A673 (cell line): Measurements from ENCODE around the gene SLC16A3. TPM values are rescaled to one million over a fixed set of nuclear protein-coding genes. Genes with fewer than 3 reads are reported as not detected.

ENCODE experiments used
- BruUV-seq: library from RNA; stranded (reverse); fragments of 400-500 nt; replicated peaks from 2 replicates; lab custom pipeline; 2021; lab: Mats Ljungman, UMichigan
- CTCF ChIA-PET: fragments of 300-600 bp; sonication (Branson Sonifier 250); formaldehyde crosslinking; loops from one replicate; lab custom pipeline; 2022; ENCODE audit warnings: antibody characterized with exemption; lab: Charles Lee
- POLR2A ChIA-PET: fragments of 300-600 bp; sonication (Branson Sonifier 250); formaldehyde crosslinking; loops from one replicate; lab custom pipeline; 2022; ENCODE audit warnings: antibody characterized with exemption; ENCODE audit not compliant: low non-redundant PET; lab: Charles Lee
- DNase-seq: peaks from one replicate; pipeline ENCODE4 v3.0.0-alpha.2; 2015; ENCODE audit warnings: low spot score
- H3K27ac ChIP-seq: fragments of 200-600 bp; sonication (generic); 2 replicates; pipeline ENCODE4 v1.5.1; 2016; ENCODE audit warnings: mixed run types, low read depth, mild to moderate bottlenecking, mixed read lengths, antibody characterized with exemption, low read length; ENCODE audit not compliant: poor library complexity, severe bottlenecking
- H3K27me3 ChIP-seq: fragments of 200-600 bp; sonication (generic); replicated peaks from 2 replicates; pipeline ENCODE4 v1.6.1; 2017; ENCODE audit warnings: mixed run types, low read depth, mild to moderate bottlenecking, mixed read lengths, antibody characterized with exemption, low read length; ENCODE audit not compliant: insufficient read depth, poor library complexity
- H3K36me3 ChIP-seq: fragments of 200-600 bp; sonication (generic); 2 replicates; pipeline ENCODE4 v1.6.1; 2016; ENCODE audit warnings: mixed run types, mild to moderate bottlenecking, mixed read lengths, antibody characterized with exemption, low read length; ENCODE audit not compliant: insufficient read depth, poor library complexity, severe bottlenecking
- H3K4me1 ChIP-seq: fragments of 200-600 bp; sonication (generic); 2 replicates; pipeline ENCODE4 v1.6.1; 2017; ENCODE audit warnings: mixed run types, mild to moderate bottlenecking, mixed read lengths, antibody characterized with exemption, low read length; ENCODE audit not compliant: insufficient read depth, poor library complexity, severe bottlenecking
- H3K4me3 ChIP-seq: fragments of 200-600 bp; sonication (generic); 2 replicates; pipeline ENCODE4 v1.5.1; 2016; ENCODE audit warnings: low read depth, mixed run types, mild to moderate bottlenecking, mixed read lengths, low read length; ENCODE audit not compliant: poor library complexity, severe bottlenecking
- H3K9me3 ChIP-seq: fragments of 200-600 bp; sonication (generic); 2 replicates; pipeline ENCODE4 v1.6.1; 2016; ENCODE audit warnings: mixed run types, low read depth, mild to moderate bottlenecking, mixed read lengths, antibody characterized with exemption, low read length; ENCODE audit not compliant: poor library complexity, severe bottlenecking
- EZH2 ChIP-seq: fragments of 200-600 bp; sonication (generic); IDR thresholded peaks from 2 replicates; pipeline ENCODE4 v1.6.1; 2017; ENCODE audit warnings: borderline replicate concordance, low read depth, mild to moderate bottlenecking, mixed read lengths, antibody characterized with exemption, low read length; ENCODE audit not compliant: poor library complexity, severe bottlenecking
- intact Hi-C: fragments of 100-400 bp; cut with micrococcal nuclease; formaldehyde crosslinking; loops from one replicate; pipeline ENCODE4 v1.10.0; 2022; ENCODE audit not compliant: unreplicated experiment
- total RNA-seq: library from RNA; stranded (reverse); gene quantifications from 2 replicates; pipeline ENCODE4 v1.2.3, GENCODE V29; 2021
- TF ChIP-seq, protein P1 (sequence below): fragments of 300-800, 200-600 bp; sonication (generic); conservative IDR thresholded peaks from 2 replicates; pipeline ENCODE4 v1.5.1; 2017; ENCODE audit warnings: low read depth, mild to moderate bottlenecking, antibody characterized with exemption, low read length, moderate library complexity, mixed read lengths

Gene SLC16A3
- total RNA-seq, 1 experiment from 2014 or later: 0.97 TPM

GRCh38 chr17:82200743-82201497 lies 27.9 kb upstream of the SLC16A3 start:
- Histone ChIP-seq H3K4me3 (no peak overlapping the region), H3K27me3 (no peaks in the 10 kb centered on the region), H3K27ac (no peak overlapping the region), H3K36me3 (peaks cover 7% of the 10 kb centered on the region), H3K9me3 (no peaks in the 10 kb centered on the region), H3K4me1 (peaks cover 5% of the 10 kb centered on the region)
- CTCF ChIA-PET: interaction anchor here (0.6 kb wide), 1 partner anchor 309 kb away, joined by 3 read pairs; no protein-coding TSS in a partner anchor
- intact Hi-C loops: no loop called here
- POLR2A ChIA-PET: no interaction called here
- TF ChIP-seq, protein P1, sequence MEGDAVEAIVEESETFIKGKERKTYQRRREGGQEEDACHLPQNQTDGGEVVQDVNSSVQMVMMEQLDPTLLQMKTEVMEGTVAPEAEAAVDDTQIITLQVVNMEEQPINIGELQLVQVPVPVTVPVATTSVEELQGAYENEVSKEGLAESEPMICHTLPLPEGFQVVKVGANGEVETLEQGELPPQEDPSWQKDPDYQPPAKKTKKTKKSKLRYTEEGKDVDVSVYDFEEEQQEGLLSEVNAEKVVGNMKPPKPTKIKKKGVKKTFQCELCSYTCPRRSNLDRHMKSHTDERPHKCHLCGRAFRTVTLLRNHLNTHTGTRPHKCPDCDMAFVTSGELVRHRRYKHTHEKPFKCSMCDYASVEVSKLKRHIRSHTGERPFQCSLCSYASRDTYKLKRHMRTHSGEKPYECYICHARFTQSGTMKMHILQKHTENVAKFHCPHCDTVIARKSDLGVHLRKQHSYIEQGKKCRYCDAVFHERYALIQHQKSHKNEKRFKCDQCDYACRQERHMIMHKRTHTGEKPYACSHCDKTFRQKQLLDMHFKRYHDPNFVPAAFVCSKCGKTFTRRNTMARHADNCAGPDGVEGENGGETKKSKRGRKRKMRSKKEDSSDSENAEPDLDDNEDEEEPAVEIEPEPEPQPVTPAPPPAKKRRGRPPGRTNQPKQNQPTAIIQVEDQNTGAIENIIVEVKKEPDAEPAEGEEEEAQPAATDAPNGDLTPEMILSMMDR: no peak
- TF ChIP-seq EZH2: no peak
- BruUV-seq: no TSS peak
- DNase-seq: no peak

- Histone ChIP-seq H3K4me3 (no peak overlapping the region), H3K4me1 (peaks cover 9% of the 10 kb centered on the region), H3K9me3 (no peaks in the 10 kb centered on the region), H3K36me3 (peaks cover 7% of the 10 kb centered on the region), H3K27me3 (no peaks in the 10 kb centered on the region), H3K27ac (no peak overlapping the region)
- no peak for DNase-seq
- ChIA-PET POLR2A (no interaction called here), CTCF (interaction anchor here (0.6 kb wide), 1 partner anchor 308 kb away, joined by 3 read pairs; no protein-coding TSS in a partner anchor)
- intact Hi-C loops: no loop called here
- TF ChIP-seq, protein P1: no peak
- no peak for TF ChIP-seq EZH2
- BruUV-seq: no TSS peak
Measured at GRCh38 chr17:82201498-82201910, 27.3 kb upstream of the SLC16A3 start.

DNA sequence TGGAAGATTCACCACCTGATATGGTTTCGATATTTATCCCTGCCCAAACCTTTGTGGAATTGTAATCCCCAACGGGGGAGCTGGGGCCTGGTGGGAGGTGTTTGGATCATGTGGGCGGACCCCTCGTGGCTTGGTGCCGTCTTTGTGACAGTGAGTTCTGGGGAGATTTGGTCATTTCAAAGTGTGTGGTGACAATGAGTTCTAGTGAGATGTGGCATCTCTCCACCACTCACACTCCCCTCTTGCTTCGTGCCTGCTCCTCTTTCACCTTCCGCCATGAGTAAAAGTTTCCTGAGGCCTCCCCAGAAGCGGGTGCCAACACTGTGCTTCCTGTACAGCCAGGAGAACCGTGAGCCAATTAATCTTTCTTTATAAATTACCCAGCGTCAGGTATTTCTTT lies 25.9 kb upstream of the SLC16A3 start:
- Histone ChIP-seq H3K27ac (no peak overlapping the region), H3K4me3 (no peak overlapping the region), H3K36me3 (peaks cover 2% of the 10 kb centered on the region), H3K9me3 (no peaks in the 10 kb centered on the region), H3K27me3 (no peaks in the 10 kb centered on the region), H3K4me1 (peaks cover 9% of the 10 kb centered on the region)
- ChIA-PET CTCF (no interaction called here), POLR2A (no interaction called here)
- intact Hi-C loops: no loop called here
- no TSS peak for BruUV-seq
- no peak for TF ChIP-seq EZH2
- TF ChIP-seq, protein P1: no peak
- DNase-seq: no peak
